Naive B cell (primary cell): ENCODE measurements around the gene USP50. TPM values are rescaled to one million over a fixed set of nuclear protein-coding genes. Genes with fewer than 3 reads are reported as not detected.
A peak's percentile ranks its signal among the peaks of the same experiment; 100 is the strongest.
"Not testable (repeated sequence)": the region's sequence is repeated elsewhere in the genome, so short reads cannot be mapped to it uniquely, and the experiment has no call there.

Experiments used
- ATAC-seq, 2 donors: fragments of 150-1000 bp; cut with Tn5 transposase; 2 replicates each; pipeline ENCODE4 v1.10.0; 2021; ENCODE audit warnings: low read depth in 2 of 2, mild to moderate bottlenecking in 2 of 2, moderate library complexity in 2 of 2
- DNase-seq: peaks from one replicate; pipeline ENCODE4 v3.0.0; 2022
- H3K27ac Mint-ChIP-seq, 6 donors: one replicate each; pipeline ENCODE4 v1.8.0; 2020 to 2022; ENCODE audit warnings: mild to moderate bottlenecking in 6 of 6, mixed read lengths in 6 of 6, moderate library complexity in 5 of 6, inconsistent platforms in 2 of 6
- H3K27me3 Mint-ChIP-seq, 3 donors: one replicate each; pipeline ENCODE4 v1.8.0; 2021 to 2022; ENCODE audit warnings: mixed read lengths in 3 of 3, mild to moderate bottlenecking in 1 of 3
- H3K36me3 Mint-ChIP-seq, 2 donors: one replicate each; pipeline ENCODE4 v1.8.0; 2020 to 2022; ENCODE audit warnings: mixed read lengths in 2 of 2, inconsistent platforms in 1 of 2, mild to moderate bottlenecking in 1 of 2
- H3K4me1 Mint-ChIP-seq, 3 donors: one replicate each; pipeline ENCODE4 v1.8.0; 2020 to 2022; ENCODE audit warnings: mixed read lengths in 3 of 3, inconsistent platforms in 1 of 3, mild to moderate bottlenecking in 1 of 3, moderate library complexity in 1 of 3
- H3K4me3 Mint-ChIP-seq, 8 donors: one replicate each; pipeline ENCODE4 v1.8.0; 2020 to 2022; ENCODE audit warnings: mild to moderate bottlenecking in 8 of 8, mixed read lengths in 8 of 8, moderate library complexity in 8 of 8, inconsistent platforms in 2 of 8
- H3K9me3 Mint-ChIP-seq, 7 donors: one replicate each; pipeline ENCODE4 v1.8.0; 2020 to 2022; ENCODE audit warnings: mixed read lengths in 7 of 7, mild to moderate bottlenecking in 5 of 7, inconsistent platforms in 2 of 7, moderate library complexity in 1 of 7
- polyA plus RNA-seq, 6 donors: library from polyadenylated mRNA; unstranded; fragments of 300-500 nt; fragmentation: Illumina TruSeq; gene quantifications; one replicate each; pipeline ENCODE4 v1.2.3, GENCODE V29; 2021; ENCODE audit warnings: low read depth in 6 of 6

Gene USP50
- polyA plus RNA-seq, 6 donors from 2014 or later, result not detected

DNA sequence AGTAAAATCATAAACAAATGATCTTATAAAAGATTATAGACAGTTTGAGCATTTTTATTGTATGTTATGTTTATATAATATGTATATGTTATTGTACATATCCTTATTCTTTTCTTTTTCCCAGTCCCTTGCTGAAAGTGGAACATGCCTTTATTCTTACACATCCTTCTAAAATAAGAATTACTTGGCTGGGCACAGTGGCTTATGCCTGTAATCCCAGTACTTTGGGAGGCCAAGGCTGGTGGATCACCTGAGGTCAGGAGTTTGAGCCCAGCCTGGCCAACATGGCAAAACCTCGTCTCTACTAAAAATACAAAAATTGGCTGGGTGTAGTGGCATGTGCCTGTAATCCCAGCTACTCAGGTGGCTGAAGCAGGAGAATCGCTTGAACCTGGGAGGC, 51.9 kb downstream of the USP50 start:
- not testable (repeated sequence) for H3K27me3 Mint-ChIP-seq, ATAC-seq, H3K9me3 Mint-ChIP-seq, DNase-seq, H3K4me3 Mint-ChIP-seq, H3K4me1 Mint-ChIP-seq
- Mint-ChIP-seq H3K27ac (peak overlapping the region in 1 of 6 donors; percentile 38), H3K36me3 (peaks cover 25 to 27% of the 10 kb centered on the region in 2 donors)

GRCh38 chr15:50493625-50494024, 52.8 kb downstream of the USP50 start:
- H3K27ac Mint-ChIP-seq, result peak overlapping the region in 3 of 6 donors; percentile 36 to 79 (median 38)

DNA sequence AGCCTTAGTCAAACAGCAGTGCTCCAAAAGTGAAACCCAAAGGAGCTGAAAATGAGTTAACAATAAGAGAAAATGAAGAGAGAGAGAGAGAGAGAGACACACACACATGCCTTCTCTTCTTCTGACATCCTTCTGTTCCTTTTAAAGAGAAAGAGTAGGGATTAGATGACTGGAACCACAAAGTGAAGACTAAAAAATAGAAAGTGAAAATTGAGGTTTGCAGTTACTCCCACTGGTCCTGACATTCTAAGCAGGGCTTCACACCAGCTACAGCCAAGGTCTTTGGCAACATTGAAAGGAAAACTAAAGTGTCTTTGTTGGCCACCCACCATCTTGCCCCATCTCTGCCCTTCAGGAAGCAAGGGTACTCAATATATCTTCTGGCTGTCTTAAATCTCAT, 59.2 kb downstream of the USP50 start:
- DNase-seq (no peak), ATAC-seq (no peak)
- Mint-ChIP-seq H3K27ac (peak overlapping the region in 5 of 6 donors; percentile 57 to 83 (median 69)), H3K27me3 (no peaks in the 10 kb centered on the region), H3K36me3 (peaks cover 13 to 16% of the 10 kb centered on the region in 2 donors), H3K4me3 (peak overlapping the region in 2 of 8 donors; percentile 36 to 67), H3K9me3 (peaks cover 0 to 4% (median 0%) of the 10 kb centered on the region in 7 donors), H3K4me1 (peaks cover 8 to 55% (median 14%) of the 10 kb centered on the region in 3 donors)

More at GRCh38 chr15:50493625-50494024, 52.8 kb downstream of the USP50 start:
- DNase-seq, result no peak
- H3K9me3 Mint-ChIP-seq, result no peaks in the 10 kb centered on the region
- peaks cover 25 to 27% of the 10 kb centered on the region in 2 donors for H3K36me3 Mint-ChIP-seq
- H3K4me1 Mint-ChIP-seq, result peaks cover 0 to 6% (median 0%) of the 10 kb centered on the region in 3 donors
- ATAC-seq, result no peak
- H3K27me3 Mint-ChIP-seq, result no peaks in the 10 kb centered on the region
- H3K4me3 Mint-ChIP-seq, result no peak overlapping the region

DNA sequence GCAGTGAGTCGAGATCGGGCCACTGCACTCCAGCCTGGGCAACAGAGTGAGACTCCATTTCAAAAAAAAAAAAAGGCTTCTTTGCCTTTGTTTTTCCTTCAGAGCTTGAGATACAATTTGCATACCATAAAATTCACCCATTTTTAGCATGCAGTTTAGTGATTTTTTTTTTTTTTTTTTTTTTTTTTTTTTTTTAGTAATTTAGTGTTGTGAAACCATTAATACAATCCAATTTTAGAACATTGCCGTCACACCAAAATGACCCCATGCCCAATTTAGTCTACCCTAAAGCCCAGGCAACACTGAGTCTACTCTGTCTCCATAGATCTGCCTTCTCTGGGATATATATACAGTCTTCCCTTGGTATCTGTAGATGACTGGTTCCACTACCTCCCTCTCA, 61.1 kb downstream of the USP50 start:
- Mint-ChIP-seq H3K9me3 (peaks cover 0 to 4% (median 0%) of the 10 kb centered on the region in 7 donors), H3K4me1 (peaks cover 20 to 69% (median 25%) of the 10 kb centered on the region in 3 donors), H3K27ac (peak overlapping the region in 5 of 6 donors; percentile 46 to 78 (median 70)), H3K27me3 (no peaks in the 10 kb centered on the region), H3K4me3 (peak overlapping the region in 6 of 8 donors; percentile 33 to 80 (median 74)), H3K36me3 (peaks cover 22% of the 10 kb centered on the region in 2 donors)
- ATAC-seq, result peak; percentile 39 to 41
- no peak for DNase-seq

DNA sequence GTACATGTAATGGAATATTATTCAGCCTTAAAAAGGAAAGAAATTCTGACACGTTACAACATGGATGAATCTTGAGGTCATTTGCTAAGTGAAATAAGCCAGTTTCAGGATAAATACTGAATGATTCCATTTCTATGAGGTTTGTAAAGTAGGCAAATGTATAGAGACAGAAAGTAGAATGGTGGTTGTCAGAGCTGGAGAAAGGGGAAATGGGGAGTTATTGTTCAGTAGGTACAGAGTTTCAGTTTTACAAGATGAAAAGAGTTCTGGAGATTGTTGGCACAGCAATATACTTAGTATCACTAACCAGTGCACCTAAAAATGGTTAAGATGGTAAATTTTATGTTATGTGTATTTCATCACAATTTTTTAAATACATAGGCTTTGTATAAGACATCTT, 61.7 kb downstream of the USP50 start:
- Mint-ChIP-seq H3K4me3 (peak overlapping the region in 7 of 8 donors; percentile 33 to 80 (median 73)), H3K4me1 (peaks cover 21 to 69% (median 25%) of the 10 kb centered on the region in 3 donors), H3K27me3 (no peaks in the 10 kb centered on the region), H3K9me3 (peaks cover 0 to 4% (median 0%) of the 10 kb centered on the region in 7 donors), H3K27ac (peak overlapping the region in 5 of 6 donors; percentile 46 to 78 (median 70)), H3K36me3 (peaks cover 20 to 22% of the 10 kb centered on the region in 2 donors)
- ATAC-seq (peak; percentile 82 to 91), DNase-seq (peak; percentile 29)

DNA sequence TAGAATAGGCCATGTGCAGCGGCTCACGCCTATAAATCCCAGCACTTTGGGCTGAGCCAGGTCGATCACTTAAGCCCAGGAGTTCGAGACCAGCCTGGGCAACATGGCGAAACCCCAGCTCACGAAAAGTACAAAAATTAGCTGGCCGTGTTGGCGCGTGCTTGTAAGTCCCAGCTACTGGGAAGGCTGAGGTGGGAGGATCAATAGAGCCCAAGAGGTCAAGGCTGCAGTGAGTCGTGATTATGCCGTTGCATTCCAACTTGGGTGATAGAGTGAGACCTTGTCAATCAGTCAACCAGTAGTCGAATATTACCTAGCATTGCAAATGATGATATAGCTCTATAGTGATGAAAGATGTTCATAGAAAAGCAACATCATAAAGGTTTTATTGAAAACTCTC, 70.3 kb downstream of the USP50 start:
- ATAC-seq, result no peak
- Mint-ChIP-seq H3K36me3 (peaks cover 19 to 28% of the 10 kb centered on the region in 2 donors), H3K4me3 (no peak overlapping the region), H3K27ac (no peak overlapping the region), H3K4me1 (peaks cover 5 to 7% (median 7%) of the 10 kb centered on the region in 3 donors), H3K27me3 (no peaks in the 10 kb centered on the region), H3K9me3 (no peaks in the 10 kb centered on the region)
- DNase-seq, result no peak

GRCh38 chr15:50471072-50471471, 75.4 kb downstream of the USP50 start:
- Mint-ChIP-seq H3K36me3 (peaks cover 8 to 18% of the 10 kb centered on the region in 2 donors), H3K27ac (no peak overlapping the region), H3K27me3 (no peaks in the 10 kb centered on the region), H3K4me3 (no peak overlapping the region), H3K4me1 (peaks cover 0 to 7% (median 5%) of the 10 kb centered on the region in 3 donors), H3K9me3 (no peaks in the 10 kb centered on the region)
- no peak for DNase-seq
- ATAC-seq, result no peak

GRCh38 chr15:50463423-50464358, 82.8 kb downstream of the USP50 start:
- H3K36me3 Mint-ChIP-seq, result peaks cover 18 to 25% of the 10 kb centered on the region in 2 donors
- H3K4me1 Mint-ChIP-seq, result peaks cover 4 to 23% (median 5%) of the 10 kb centered on the region in 3 donors
- ATAC-seq, result no peak
- no peak for DNase-seq
- no peaks in the 10 kb centered on the region for H3K27me3 Mint-ChIP-seq
- no peaks in the 10 kb centered on the region for H3K9me3 Mint-ChIP-seq
- peak overlapping the region in 4 of 6 donors; percentile 13 to 71 (median 59) for H3K27ac Mint-ChIP-seq
- no peak overlapping the region for H3K4me3 Mint-ChIP-seq

GRCh38 chr15:50458348-50459112, 87.9 kb downstream of the USP50 start:
- Mint-ChIP-seq H3K9me3 (no peaks in the 10 kb centered on the region), H3K36me3 (peaks cover 20 to 25% of the 10 kb centered on the region in 2 donors), H3K27me3 (no peaks in the 10 kb centered on the region), H3K4me3 (peak overlapping the region in 1 of 8 donors; percentile 1), H3K4me1 (peaks cover 14 to 26% (median 23%) of the 10 kb centered on the region in 3 donors), H3K27ac (peak overlapping the region in 5 of 6 donors; percentile 27 to 94 (median 85))
- DNase-seq, result peak; percentile 15
- ATAC-seq, result peak; percentile 53 to 65

DNA sequence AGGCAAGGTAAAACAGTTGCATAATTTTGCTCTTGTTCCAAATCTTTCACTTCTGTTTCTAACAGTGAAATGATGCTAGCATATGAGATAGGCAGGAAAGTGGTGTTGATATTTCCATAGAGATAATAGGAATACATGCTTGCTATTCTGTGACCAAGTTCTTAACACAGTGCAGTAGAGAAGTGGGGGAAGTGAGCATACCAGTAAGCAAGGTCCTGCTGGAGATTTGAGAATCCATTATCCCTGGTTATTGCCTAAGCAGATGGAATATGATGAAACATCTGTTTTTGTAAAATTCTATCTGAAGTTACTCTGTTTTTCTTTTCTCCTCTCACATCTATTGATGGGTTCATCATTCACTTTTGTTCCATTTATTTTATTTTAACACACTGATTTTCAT, 93.5 kb downstream of the USP50 start:
- H3K27ac Mint-ChIP-seq, result peak overlapping the region in 4 of 6 donors; percentile 27 to 78 (median 70)
- peaks cover 14 to 19% of the 10 kb centered on the region in 2 donors for H3K36me3 Mint-ChIP-seq
- H3K4me3 Mint-ChIP-seq, result no peak overlapping the region
- H3K4me1 Mint-ChIP-seq, result peaks cover 17 to 21% (median 20%) of the 10 kb centered on the region in 3 donors
- peak in 1 of 2 donors; percentile 68 for ATAC-seq
- DNase-seq, result no peak
- no peaks in the 10 kb centered on the region for H3K27me3 Mint-ChIP-seq
- no peaks in the 10 kb centered on the region for H3K9me3 Mint-ChIP-seq
